Measurements from ENCODE around the gene C1QTNF5.

C1QTNF5 gene

GRCh38 chr11:119377112-119377901 is 36.6 kb upstream of the C1QTNF5 start:
- no peak overlapping the region for H3K4me3 ChIP-seq (ENCODE audit: low read depth, low read length)
- TF ChIP-seq, protein P1, sequence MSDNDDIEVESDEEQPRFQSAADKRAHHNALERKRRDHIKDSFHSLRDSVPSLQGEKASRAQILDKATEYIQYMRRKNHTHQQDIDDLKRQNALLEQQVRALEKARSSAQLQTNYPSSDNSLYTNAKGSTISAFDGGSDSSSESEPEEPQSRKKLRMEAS (IDR thresholded peaks at IDR 0.05; ENCODE audit: low read depth, low read length), result no peak
- no peak for TF ChIP-seq MYC (IDR thresholded peaks at IDR 0.05; ENCODE audit: low read depth, low read length)
- TF ChIP-seq, protein P2, sequence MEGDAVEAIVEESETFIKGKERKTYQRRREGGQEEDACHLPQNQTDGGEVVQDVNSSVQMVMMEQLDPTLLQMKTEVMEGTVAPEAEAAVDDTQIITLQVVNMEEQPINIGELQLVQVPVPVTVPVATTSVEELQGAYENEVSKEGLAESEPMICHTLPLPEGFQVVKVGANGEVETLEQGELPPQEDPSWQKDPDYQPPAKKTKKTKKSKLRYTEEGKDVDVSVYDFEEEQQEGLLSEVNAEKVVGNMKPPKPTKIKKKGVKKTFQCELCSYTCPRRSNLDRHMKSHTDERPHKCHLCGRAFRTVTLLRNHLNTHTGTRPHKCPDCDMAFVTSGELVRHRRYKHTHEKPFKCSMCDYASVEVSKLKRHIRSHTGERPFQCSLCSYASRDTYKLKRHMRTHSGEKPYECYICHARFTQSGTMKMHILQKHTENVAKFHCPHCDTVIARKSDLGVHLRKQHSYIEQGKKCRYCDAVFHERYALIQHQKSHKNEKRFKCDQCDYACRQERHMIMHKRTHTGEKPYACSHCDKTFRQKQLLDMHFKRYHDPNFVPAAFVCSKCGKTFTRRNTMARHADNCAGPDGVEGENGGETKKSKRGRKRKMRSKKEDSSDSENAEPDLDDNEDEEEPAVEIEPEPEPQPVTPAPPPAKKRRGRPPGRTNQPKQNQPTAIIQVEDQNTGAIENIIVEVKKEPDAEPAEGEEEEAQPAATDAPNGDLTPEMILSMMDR (IDR thresholded peaks at IDR 0.05; ENCODE audit: low read depth, low read length), result no peak
- TF ChIP-seq POLR2A (IDR thresholded peaks at IDR 0.05; ENCODE audit: extremely low read depth, insufficient read length), result no peak
- no peak for DNase-seq (ENCODE audit: low read depth)

GRCh38 chr11:119376197-119376847 is 35.6 kb upstream of the C1QTNF5 start:
- TF ChIP-seq, protein P2 (IDR thresholded peaks at IDR 0.05; ENCODE audit: low read depth, low read length), result no peak
- TF ChIP-seq POLR2A (IDR thresholded peaks at IDR 0.05; ENCODE audit: extremely low read depth, insufficient read length), result no peak
- TF ChIP-seq, protein P1 (IDR thresholded peaks at IDR 0.05; ENCODE audit: low read depth, low read length), result no peak
- TF ChIP-seq MYC (IDR thresholded peaks at IDR 0.05; ENCODE audit: low read depth, low read length), result no peak
- DNase-seq (ENCODE audit: low read depth), result no peak
- H3K4me3 ChIP-seq (ENCODE audit: low read depth, low read length), result no peak overlapping the region

DNA sequence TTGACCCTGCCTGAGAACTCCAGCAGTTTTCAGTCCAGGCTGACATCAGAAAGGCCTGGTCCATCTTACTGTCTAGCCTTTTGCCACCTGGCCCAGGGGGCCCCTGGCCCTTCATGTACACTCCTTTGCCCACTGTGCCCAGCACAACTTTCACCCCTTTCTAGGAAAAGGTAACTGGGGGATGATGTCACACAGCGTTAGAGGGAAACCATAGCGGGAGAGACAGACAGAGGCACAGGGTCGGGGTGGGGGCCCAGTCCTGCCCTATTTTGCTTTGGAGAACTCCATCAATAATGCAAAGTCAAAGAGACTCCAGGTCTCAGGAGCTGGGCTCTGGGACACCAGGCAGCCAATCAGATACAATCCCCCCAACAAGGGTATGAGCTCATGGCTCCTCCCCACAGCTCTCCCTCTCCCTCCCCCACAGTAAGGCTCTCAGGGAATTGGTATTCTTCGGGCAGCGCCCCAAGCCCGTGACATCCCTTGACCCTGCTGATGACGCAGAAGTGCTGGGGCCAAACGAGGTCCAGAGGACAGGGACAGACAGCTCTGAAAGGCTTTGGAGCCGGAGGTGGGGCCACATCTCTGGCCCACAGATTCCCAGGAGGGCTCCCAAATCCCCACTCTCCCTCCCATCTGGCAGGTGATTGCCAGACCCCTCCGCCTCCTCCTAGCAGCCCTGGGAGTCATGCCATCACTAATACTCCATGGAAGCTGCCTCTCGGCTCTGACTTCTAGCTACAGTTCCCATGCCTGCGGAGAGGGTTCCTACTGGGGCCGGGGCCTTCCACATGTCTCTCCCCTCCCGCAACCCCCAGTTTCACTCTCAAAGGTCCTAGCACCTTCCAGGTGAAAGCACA is 34.9 kb upstream of the C1QTNF5 start:
- TF ChIP-seq, protein P1 (IDR thresholded peaks at IDR 0.05; ENCODE audit: low read depth, low read length), result no peak
- TF ChIP-seq, protein P2 (IDR thresholded peaks at IDR 0.05; ENCODE audit: low read depth, low read length), result no peak
- TF ChIP-seq MYC (IDR thresholded peaks at IDR 0.05; ENCODE audit: low read depth, low read length) (no peak), POLR2A (IDR thresholded peaks at IDR 0.05; ENCODE audit: extremely low read depth, insufficient read length) (no peak)
- DNase-seq (ENCODE audit: low read depth), result no peak
- no peak overlapping the region for H3K4me3 ChIP-seq (ENCODE audit: low read depth, low read length)

DNA sequence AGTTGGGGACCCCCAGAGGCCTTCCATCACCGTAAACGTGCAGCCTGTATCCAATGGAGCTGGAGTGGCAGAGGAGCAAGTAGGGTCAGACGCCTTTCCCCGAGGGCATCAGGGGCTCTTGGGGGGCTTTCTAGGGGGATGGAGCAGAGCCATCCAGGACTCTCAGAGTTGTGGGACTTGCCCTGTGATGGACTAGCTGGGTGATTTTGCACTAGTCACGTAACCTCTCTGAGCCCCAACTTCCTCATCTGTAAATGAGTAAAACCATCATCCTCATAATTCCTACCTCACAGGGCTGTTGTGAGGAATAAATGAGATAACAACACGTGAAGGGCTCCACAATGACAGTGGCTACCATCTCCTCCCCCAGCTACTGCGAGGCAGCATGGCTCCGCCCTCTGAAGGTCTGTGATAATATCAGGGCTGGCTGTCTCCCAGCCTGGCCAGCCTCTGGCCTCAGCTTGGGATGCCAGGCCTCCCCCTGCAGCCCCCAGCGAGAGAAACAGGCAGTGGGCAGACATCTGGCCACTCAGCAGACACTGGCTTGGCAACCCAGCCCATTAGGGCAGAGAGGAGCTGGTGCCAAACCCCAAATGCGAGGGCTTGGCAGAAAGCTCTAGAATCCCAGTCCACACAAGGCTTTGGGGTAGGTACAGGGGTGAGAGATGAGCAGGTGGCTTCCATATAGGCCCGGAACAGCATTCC is 34.1 kb upstream of the C1QTNF5 start:
- no peak overlapping the region for H3K4me3 ChIP-seq (ENCODE audit: low read depth, low read length)
- TF ChIP-seq, protein P2 (IDR thresholded peaks at IDR 0.05; ENCODE audit: low read depth, low read length), result no peak
- no peak for DNase-seq (ENCODE audit: low read depth)

- peak; percentile 79 for DNase-seq (ENCODE audit: low read depth)
- TF ChIP-seq, protein P2 (IDR thresholded peaks at IDR 0.05; ENCODE audit: low read depth, low read length), result peak; percentile 94
- TF ChIP-seq MYC (IDR thresholded peaks at IDR 0.05; ENCODE audit: low read depth, low read length), result peak; percentile 41
- TF ChIP-seq, protein P1 (IDR thresholded peaks at IDR 0.05; ENCODE audit: low read depth, low read length), result peak; percentile 61
- TF ChIP-seq POLR2A (IDR thresholded peaks at IDR 0.05; ENCODE audit: extremely low read depth, insufficient read length), result no peak
- H3K4me3 ChIP-seq (ENCODE audit: low read depth, low read length), result no peak overlapping the region
These were observed 33.4 kb upstream of the C1QTNF5 start for GRCh38 chr11:119373921-119374631.
